IMR-90 (cell line): ENCODE data around the gene GFRA3. TPM values are rescaled to one million over a fixed set of nuclear protein-coding genes. Genes with fewer than 3 reads are reported as not detected.
A peak's percentile ranks its signal among the peaks of the same experiment; 100 is the strongest.

Experiments
- ATAC-seq: fragments of 200-7000 bp; cut with Tn5 transposase; 2 replicates; pipeline ENCODE4 v1.9.1; 2020; ENCODE audit warnings: low read depth, mild to moderate bottlenecking, moderate library complexity
- BruUV-seq: library from RNA; stranded (reverse); fragments of 400-500 nt; replicated peaks from 2 replicates; lab custom pipeline; 2021; lab: Mats Ljungman, UMichigan
- CTCF ChIA-PET: fragments of 300-600 bp; formaldehyde crosslinking; extraction: SDS; loops from one replicate; lab custom pipeline; 2021; ENCODE audit warnings: antibody characterized with exemption; lab: Yijun Ruan, JAX
- POLR2A ChIA-PET: fragments of 300-600 bp; sonication (Branson Sonifier 250); formaldehyde crosslinking; loops from one replicate; lab custom pipeline; 2022; ENCODE audit warnings: antibody characterized with exemption; ENCODE audit not compliant: unreplicated experiment; lab: Charles Lee
- DNase-seq: peaks from one replicate; pipeline ENCODE4 v3.0.0; 2013
- H2AFZ ChIP-seq: replicated peaks from 2 replicates; pipeline ENCODE3; 2013; ENCODE audit warnings: low read length, mild to moderate bottlenecking; ENCODE audit not compliant: poor library complexity
- H2AK5ac ChIP-seq: 2 replicates; pipeline ENCODE4 v1.6.1; 2013; ENCODE audit warnings: low read depth, low read length, inconsistent platforms
- H2AK9ac ChIP-seq: replicated peaks from 2 replicates; pipeline ENCODE3; 2013; ENCODE audit warnings: mild to moderate bottlenecking, low read depth, low read length, moderate library complexity; ENCODE audit not compliant: poor library complexity
- H2BK120ac ChIP-seq: 2 replicates; pipeline ENCODE4 v1.6.1; 2013; ENCODE audit warnings: low read depth, low read length, inconsistent platforms
- H2BK15ac ChIP-seq: 3 replicates; pipeline ENCODE4 v1.6.1; 2013; ENCODE audit warnings: low read depth, low read length, inconsistent platforms
- H2BK20ac ChIP-seq: 2 replicates; pipeline ENCODE4 v1.6.1; 2013; ENCODE audit warnings: low read depth, mild to moderate bottlenecking, inconsistent platforms, low read length, moderate library complexity
- H2BK5ac ChIP-seq: 2 replicates; pipeline ENCODE4 v1.6.1; 2013; ENCODE audit warnings: mild to moderate bottlenecking, low read depth, low read length, inconsistent platforms; ENCODE audit not compliant: poor library complexity, severe bottlenecking
- H3K14ac ChIP-seq: replicated peaks from 2 replicates; pipeline ENCODE4 v1.6.1; 2013; ENCODE audit warnings: low read depth, low read length, inconsistent platforms
- H3K18ac ChIP-seq: 2 replicates; pipeline ENCODE4 v1.6.1; 2013; ENCODE audit warnings: low read depth, low read length, control low read depth
- H3K23ac ChIP-seq: 2 replicates; pipeline ENCODE4 v1.6.1; 2013; ENCODE audit warnings: low read depth, low read length, inconsistent platforms
- H3K27ac ChIP-seq: 2 replicates; pipeline ENCODE4 v1.5.1; 2013; ENCODE audit warnings: mild to moderate bottlenecking, control low read depth, low read length; ENCODE audit not compliant: insufficient read depth
- H3K27me3 ChIP-seq: 2 replicates; pipeline ENCODE4 v1.6.1; 2013; ENCODE audit warnings: low read length; ENCODE audit not compliant: control insufficient read depth, insufficient read depth
- H3K36me3 ChIP-seq: 2 replicates; pipeline ENCODE4 v1.6.1; 2013; ENCODE audit warnings: low read length, mixed read lengths; ENCODE audit not compliant: control insufficient read depth, insufficient read depth
- H3K4ac ChIP-seq: 2 replicates; pipeline ENCODE4 v1.6.1; 2013; ENCODE audit warnings: low read depth, low read length, inconsistent platforms
- H3K4me1 ChIP-seq: 2 replicates; pipeline ENCODE4 v1.6.1; 2013; ENCODE audit warnings: low read length, mixed read lengths; ENCODE audit not compliant: control insufficient read depth, insufficient read depth
- H3K4me2 ChIP-seq: 2 replicates; pipeline ENCODE4 v1.6.1; 2013; ENCODE audit warnings: low read depth, mild to moderate bottlenecking, control low read depth, low read length, moderate library complexity
- H3K4me3 ChIP-seq: 2 replicates; pipeline ENCODE4 v1.5.1; 2013; ENCODE audit warnings: low read depth, mild to moderate bottlenecking, control low read depth, low read length, moderate library complexity; ENCODE audit not compliant: insufficient read depth
- H3K56ac ChIP-seq: 2 replicates; pipeline ENCODE4 v1.6.1; 2013; ENCODE audit warnings: low read length, inconsistent platforms; ENCODE audit not compliant: insufficient read depth; ENCODE audit errors: extremely low read depth
- H3K79me1 ChIP-seq, 2 experiments: 2 replicates each; pipeline ENCODE4 v1.6.1; 2013; ENCODE audit warnings: low read length in 2 of 2, inconsistent platforms in 1 of 2, low read depth in 1 of 2
- H3K9ac ChIP-seq: 2 replicates; pipeline ENCODE4 v1.6.1; 2013; ENCODE audit warnings: low read depth, low read length, control low read depth
- H3K9me1 ChIP-seq: 2 replicates; pipeline ENCODE4 v1.6.1; 2013; ENCODE audit warnings: low read length, inconsistent platforms; ENCODE audit not compliant: insufficient read depth
- H3K9me3 ChIP-seq: 2 replicates; pipeline ENCODE4 v1.6.1; 2013; ENCODE audit warnings: low read length; ENCODE audit not compliant: control insufficient read depth, insufficient read depth
- H4K20me1 ChIP-seq: 2 replicates; pipeline ENCODE4 v1.6.1; 2013; ENCODE audit warnings: low read length, inconsistent platforms; ENCODE audit not compliant: insufficient read depth
- H4K5ac ChIP-seq: 2 replicates; pipeline ENCODE4 v1.6.1; 2013; ENCODE audit warnings: mild to moderate bottlenecking, low read depth, low read length, control low read depth
- H4K8ac ChIP-seq, 2 experiments: 2 replicates each; pipeline ENCODE4 v1.6.1; 2013; ENCODE audit warnings: low read depth in 2 of 2, low read length in 2 of 2, control low read depth in 1 of 2, inconsistent platforms in 1 of 2
- H4K91ac ChIP-seq: 2 replicates; pipeline ENCODE4 v1.6.1; 2013; ENCODE audit warnings: low read depth, low read length, inconsistent platforms; ENCODE audit not compliant: insufficient read depth
- BHLHE40 ChIP-seq: fragments of 150-350 bp; IDR thresholded peaks from 2 replicates; pipeline ENCODE4 v1.6.1; 2016; ENCODE audit warnings: mild to moderate bottlenecking, low read depth, low read length
- CEBPB ChIP-seq: IDR thresholded peaks from 2 replicates; pipeline ENCODE4 v1.6.1; 2012; ENCODE audit warnings: low read depth, low read length, improper control_type of control experiment
- CHD1 ChIP-seq: IDR thresholded peaks from 2 replicates; pipeline ENCODE4 v1.6.1; 2012; ENCODE audit warnings: low read depth, low read length, improper control_type of control experiment
- CTCF ChIP-seq: conservative IDR thresholded peaks from 2 replicates; pipeline ENCODE4 v1.5.1; 2012; ENCODE audit warnings: mild to moderate bottlenecking, low read depth, low read length, improper control_type of control experiment
- ELK1 ChIP-seq: fragments of 150-350 bp; IDR thresholded peaks from 2 replicates; pipeline ENCODE4 v1.6.1; 2016; ENCODE audit warnings: low read depth, mild to moderate bottlenecking, low read length, moderate library complexity, borderline replicate concordance
- FOS ChIP-seq: fragments of 150-350 bp; IDR thresholded peaks from 2 replicates; pipeline ENCODE4 v1.6.1; 2016; ENCODE audit warnings: low read depth, low read length
- NFE2L2 ChIP-seq: fragments of 150-350 bp; IDR thresholded peaks from 2 replicates; pipeline ENCODE4 v1.6.1; 2016; ENCODE audit warnings: low read depth, mild to moderate bottlenecking, low read length
- RCOR1 ChIP-seq: IDR thresholded peaks from 2 replicates; pipeline ENCODE4 v1.6.1; 2012; ENCODE audit warnings: mild to moderate bottlenecking, low read length, improper control_type of control experiment; ENCODE audit not compliant: insufficient replicate concordance
- RFX5 ChIP-seq: IDR thresholded peaks from 2 replicates; pipeline ENCODE4 v1.8.0; 2012; ENCODE audit warnings: low read depth, mild to moderate bottlenecking, low read length, moderate library complexity
- SMC3 ChIP-seq: fragments of 150-350 bp; IDR thresholded peaks from 2 replicates; pipeline ENCODE4 v1.6.1; 2016; ENCODE audit warnings: low read depth, mild to moderate bottlenecking, antibody characterized with exemption, low read length, moderate library complexity
- WGBS, 2 experiments: methylation state at CpG; one replicate each; pipeline versions ENCODE4 v1.1.5 to v1.1.7; 2013; ENCODE audit warnings: missing lambda C conversion rate in 2 of 2; ENCODE audit not compliant: insufficient read length in 1 of 2; ENCODE audit errors: extremely low coverage in 2 of 2; 5-methylcytosine and 5-hydroxymethylcytosine counted together
- dilution Hi-C: fragments of 300-500 bp; cut with HindIII; formaldehyde crosslinking; loops from one replicate; pipeline ENCODE4 v1.14.3; 2018; ENCODE audit warnings: low sequenced_read_pairs; ENCODE audit not compliant: unreplicated experiment
- in situ Hi-C: fragments of 300-500 bp; cut with MboI; formaldehyde crosslinking; loops from 3 replicates; pipeline ENCODE4 v1.14.3; 2019; ENCODE audit warnings: low sequenced_read_pairs, inconsistent platforms, mixed read lengths
- intact Hi-C: fragments of 100-400 bp; cut with micrococcal nuclease; formaldehyde crosslinking; loops from 2 replicates; pipeline ENCODE4 v1.10.0; 2022
- polyA plus RNA-seq, 3 experiments: library from polyadenylated mRNA; depleted of rRNA; stranded (reverse); fragments of >200 nt; gene quantifications; 2 replicates each; pipeline ENCODE4 v1.2.3, GENCODE V29; 2012; ENCODE audit warnings: low replicate concordance in 1 of 3
- total RNA-seq: library from RNA; depleted of rRNA; stranded (reverse); fragments of >200 nt; gene quantifications from 2 replicates; pipeline ENCODE4 v1.2.3, GENCODE V29; 2012

GFRA3 gene
- total and polyA plus RNA-seq, 2 of the 4 experiments (the other 2 are of a cell fraction): not detected

DNA sequence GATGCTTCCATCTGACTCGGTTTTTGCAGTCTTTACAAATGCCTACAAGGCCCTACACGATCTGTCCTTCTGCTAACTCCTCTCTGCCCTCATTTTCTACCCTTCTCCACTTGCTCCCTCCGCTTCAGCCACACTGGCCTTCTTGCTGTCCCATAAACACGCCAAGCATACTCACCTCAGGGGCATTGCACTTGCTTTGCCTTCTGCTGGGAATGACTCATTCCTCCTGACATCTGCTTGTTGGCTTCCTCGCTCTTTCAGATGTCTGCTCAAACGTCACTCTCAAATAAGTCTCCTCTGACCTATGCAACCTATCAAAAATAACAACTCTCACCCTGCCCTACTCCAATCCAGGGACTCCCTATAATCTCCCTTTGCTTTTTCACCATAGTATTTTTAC is 29.0 kb upstream of the GFRA3 start:
- H3K79me1 ChIP-seq: peaks cover 0 to 5% of the 10 kb centered on the region in 2 experiments; a peak in 1 of 4 replicates
- H3K23ac ChIP-seq: no peak overlapping the region
- in situ Hi-C loops: no loop called here
- no peak overlapping the region for H3K4ac ChIP-seq
- no peak overlapping the region for H2BK5ac ChIP-seq
- H3K4me2 ChIP-seq: no peak overlapping the region
- no peaks in the 10 kb centered on the region for H3K9me3 ChIP-seq
- DNase-seq (peak; percentile 68), ATAC-seq (peak; percentile 40; the same call in 1 of the 2 replicates)
- intact Hi-C loops: no loop called here
- no peak overlapping the region for H2BK15ac ChIP-seq
- TF ChIP-seq RFX5 (no peak), RCOR1 (no peak), CHD1 (no peak), CEBPB (no peak), NFE2L2 (no peak), ELK1 (no peak), CTCF (no peak), FOS (no peak), BHLHE40 (no peak), SMC3 (no peak)
- no peak overlapping the region for H2AK5ac ChIP-seq
- H3K14ac ChIP-seq: no peak overlapping the region
- H3K9me1 ChIP-seq: 0 out of 2 replicates have a peak, but pooled peaks cover 2% of the 10 kb centered on the region
- WGBS, 2 experiments: 87% methylated on average over 5 of the region's 6 CpGs; no CpG with 5 or more reads in 1 of the 2 experiments
- H3K27me3 ChIP-seq: no peaks in the 10 kb centered on the region
- dilution Hi-C loops: no loop called here
- H2BK20ac ChIP-seq: no peak overlapping the region
- H4K20me1 ChIP-seq: no peaks in the 10 kb centered on the region
- H4K91ac ChIP-seq: no peak overlapping the region
- CTCF ChIA-PET: no interaction called here
- H2AFZ ChIP-seq: no peak overlapping the region
- H2BK120ac ChIP-seq: no peak overlapping the region
- no peak overlapping the region for H2AK9ac ChIP-seq
- H3K4me3 ChIP-seq: no peak overlapping the region
- no peak overlapping the region for H4K8ac ChIP-seq
- peaks cover 2% of the 10 kb centered on the region; the same call in 1 of the 2 replicates for H3K36me3 ChIP-seq
- H3K56ac ChIP-seq: no peak overlapping the region
- POLR2A ChIA-PET: no interaction called here
- no peaks in the 10 kb centered on the region for H3K4me1 ChIP-seq
- H3K27ac ChIP-seq: no peak overlapping the region
- BruUV-seq: no TSS peak
- H4K5ac ChIP-seq: no peak overlapping the region
- H3K9ac ChIP-seq: no peak overlapping the region
- H3K18ac ChIP-seq: no peak overlapping the region
